PFSK-1 (cell line): Measurements from ENCODE around the gene TMOD3.

ENCODE experiments used
- FOXP2 ChIP-seq: optimal IDR thresholded peaks from 2 replicates; pipeline ENCODE3; 2011; ENCODE audit warnings: borderline replicate concordance, control low read depth, inconsistent platforms; ENCODE audit not compliant: insufficient read depth; ENCODE audit errors: extremely low read length, extremely low read depth
- POLR2AphosphoS5 ChIP-seq: IDR thresholded peaks from 2 replicates; pipeline ENCODE4 v1.6.1; 2012; ENCODE audit warnings: low read depth, mild to moderate bottlenecking, control low read depth, low read length, moderate library complexity
- SIN3A ChIP-seq: IDR thresholded peaks from 2 replicates; pipeline ENCODE4 v1.6.1; 2012; ENCODE audit warnings: mild to moderate bottlenecking, low read length, moderate library complexity, borderline replicate concordance; ENCODE audit not compliant: insufficient read depth
- TAF1 ChIP-seq: IDR thresholded peaks from 2 replicates; pipeline ENCODE4 v1.6.1; 2012; ENCODE audit warnings: low read length, control low read depth, borderline replicate concordance; ENCODE audit not compliant: insufficient read depth
- TF ChIP-seq, protein P1 (sequence below), 2 experiments: IDR thresholded peaks; 2 replicates each; pipeline versions ENCODE4 v1.6.1 to v1.8.0; 2011 to 2012; ENCODE audit warnings: low read depth in 2 of 2, low read length in 2 of 2, control low read depth in 1 of 2, inconsistent platforms in 1 of 2, mild to moderate bottlenecking in 1 of 2, moderate library complexity in 1 of 2; ENCODE audit not compliant: insufficient read depth in 1 of 2

DNA sequence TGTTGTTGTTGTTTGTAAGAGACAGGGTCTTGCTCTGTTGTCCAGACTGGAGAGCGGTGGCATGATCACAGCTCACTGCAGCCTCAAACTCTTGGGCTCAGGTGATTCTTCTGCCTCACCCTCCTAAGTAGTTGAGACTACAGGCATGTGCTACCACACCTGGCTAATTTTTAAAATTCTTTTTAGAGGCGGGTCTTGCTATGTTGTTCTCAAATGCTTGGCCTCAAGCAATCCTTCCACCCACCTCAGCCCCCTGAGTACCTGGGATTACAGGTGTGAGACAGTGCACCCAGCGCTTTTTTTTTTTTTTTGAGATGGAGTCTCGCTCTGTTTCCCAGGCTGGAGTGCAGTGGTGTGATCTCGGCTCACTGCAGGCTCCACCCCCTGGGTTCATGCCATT is 46.7 kb downstream of the TMOD3 start:
- TF ChIP-seq POLR2AphosphoS5 (no peak), TAF1 (no peak), SIN3A (no peak), FOXP2 (no peak)
- TF ChIP-seq, protein P1, sequence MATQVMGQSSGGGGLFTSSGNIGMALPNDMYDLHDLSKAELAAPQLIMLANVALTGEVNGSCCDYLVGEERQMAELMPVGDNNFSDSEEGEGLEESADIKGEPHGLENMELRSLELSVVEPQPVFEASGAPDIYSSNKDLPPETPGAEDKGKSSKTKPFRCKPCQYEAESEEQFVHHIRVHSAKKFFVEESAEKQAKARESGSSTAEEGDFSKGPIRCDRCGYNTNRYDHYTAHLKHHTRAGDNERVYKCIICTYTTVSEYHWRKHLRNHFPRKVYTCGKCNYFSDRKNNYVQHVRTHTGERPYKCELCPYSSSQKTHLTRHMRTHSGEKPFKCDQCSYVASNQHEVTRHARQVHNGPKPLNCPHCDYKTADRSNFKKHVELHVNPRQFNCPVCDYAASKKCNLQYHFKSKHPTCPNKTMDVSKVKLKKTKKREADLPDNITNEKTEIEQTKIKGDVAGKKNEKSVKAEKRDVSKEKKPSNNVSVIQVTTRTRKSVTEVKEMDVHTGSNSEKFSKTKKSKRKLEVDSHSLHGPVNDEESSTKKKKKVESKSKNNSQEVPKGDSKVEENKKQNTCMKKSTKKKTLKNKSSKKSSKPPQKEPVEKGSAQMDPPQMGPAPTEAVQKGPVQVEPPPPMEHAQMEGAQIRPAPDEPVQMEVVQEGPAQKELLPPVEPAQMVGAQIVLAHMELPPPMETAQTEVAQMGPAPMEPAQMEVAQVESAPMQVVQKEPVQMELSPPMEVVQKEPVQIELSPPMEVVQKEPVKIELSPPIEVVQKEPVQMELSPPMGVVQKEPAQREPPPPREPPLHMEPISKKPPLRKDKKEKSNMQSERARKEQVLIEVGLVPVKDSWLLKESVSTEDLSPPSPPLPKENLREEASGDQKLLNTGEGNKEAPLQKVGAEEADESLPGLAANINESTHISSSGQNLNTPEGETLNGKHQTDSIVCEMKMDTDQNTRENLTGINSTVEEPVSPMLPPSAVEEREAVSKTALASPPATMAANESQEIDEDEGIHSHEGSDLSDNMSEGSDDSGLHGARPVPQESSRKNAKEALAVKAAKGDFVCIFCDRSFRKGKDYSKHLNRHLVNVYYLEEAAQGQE (IDR thresholded peaks at IDR 0.05; ENCODE audit: insufficient read depth in 1 of 2, low read depth in 2 of 2, low read length in 2 of 2), result no peak
